Thyroid gland (tissue), 4 donors: ENCODE measurements around the gene AFAP1L2. TPM values are rescaled to one million over a fixed set of nuclear protein-coding genes. Genes with fewer than 3 reads are reported as not detected.

Experiments used
- DNase-seq, 2 donors: peaks; one replicate each; pipeline ENCODE4 v3.0.0-alpha.2; 2019
- H3K27ac ChIP-seq, 3 donors: fragments of 200-600 bp; sonication (generic); 1 replicate in 2 of 3; 2 replicates in 1 of 3; pipeline ENCODE4 v1.5.1; 2016 to 2019; ENCODE audit warnings: mild to moderate bottlenecking in 1 of 3, moderate library complexity in 1 of 3
- H3K27me3 ChIP-seq: fragments of 200-600 bp; sonication (generic); one replicate; pipeline ENCODE4 v1.5.1; 2019
- H3K36me3 ChIP-seq, 2 donors: fragments of 200-600 bp; sonication (generic); one replicate each; pipeline ENCODE4 v1.5.1; 2016 to 2019
- H3K4me1 ChIP-seq, 2 donors: fragments of 200-600 bp; sonication (generic); one replicate each; pipeline ENCODE4 v1.5.1; 2017 to 2019
- H3K4me3 ChIP-seq, 3 donors: fragments of 200-600 bp; sonication (generic); replicated peaks in 1 of 3; 1 replicate in 2 of 3; 2 replicates in 1 of 3; pipeline ENCODE4 v1.5.1; 2016; ENCODE audit warnings: mild to moderate bottlenecking in 1 of 3
- H3K9me3 ChIP-seq: fragments of 200-600 bp; sonication (generic); one replicate; pipeline ENCODE4 v1.5.1; 2017
- POLR2A ChIP-seq, 2 donors: fragments of 450-650 bp; IDR thresholded peaks; one replicate each; pipeline ENCODE4 v1.6.1; 2017; ENCODE audit warnings: antibody characterized with exemption in 2 of 2, mild to moderate bottlenecking in 2 of 2, moderate library complexity in 1 of 2
- WGBS, 2 donors: methylation state at CpG; one replicate each; pipeline ENCODE4 v1.1.5; 2017; 5-methylcytosine and 5-hydroxymethylcytosine counted together
- intact Hi-C: fragments of 100-400 bp; cut with DNase I; formaldehyde crosslinking; loops from one replicate; pipeline ENCODE4 v1.15.1; 2023
- total RNA-seq, 4 donors: library from RNA; depleted of rRNA; stranded (reverse); fragments of >200 nt; gene quantifications; one replicate each; pipeline ENCODE4 v1.2.3, GENCODE V29; 2016
- TF ChIP-seq, protein P1 (sequence below), 6 experiments: fragments of 200-600 bp in 3 of 6; fragments of 450-650 bp in 3 of 6; sonication (generic) in 3 of 6; IDR thresholded peaks; one replicate each; pipeline ENCODE4 v1.5.1; 2016 to 2019; ENCODE audit warnings: antibody characterized with exemption in 6 of 6, mild to moderate bottlenecking in 2 of 6, inconsistent platforms in 1 of 6, moderate library complexity in 1 of 6

Gene AFAP1L2
- total RNA-seq, 4 donors from 2014 or later, result 135 to 356 (median 299) TPM

- H3K27ac ChIP-seq, result peak overlapping the region; percentile 15 to 64 (median 49)
- no peaks in the 10 kb centered on the region for H3K36me3 ChIP-seq
- DNase-seq, result no peak
- peaks cover 66 to 73% of the 10 kb centered on the region in 2 donors for H3K4me1 ChIP-seq
- H3K27me3 ChIP-seq, result no peaks in the 10 kb centered on the region
- TF ChIP-seq, protein P1, sequence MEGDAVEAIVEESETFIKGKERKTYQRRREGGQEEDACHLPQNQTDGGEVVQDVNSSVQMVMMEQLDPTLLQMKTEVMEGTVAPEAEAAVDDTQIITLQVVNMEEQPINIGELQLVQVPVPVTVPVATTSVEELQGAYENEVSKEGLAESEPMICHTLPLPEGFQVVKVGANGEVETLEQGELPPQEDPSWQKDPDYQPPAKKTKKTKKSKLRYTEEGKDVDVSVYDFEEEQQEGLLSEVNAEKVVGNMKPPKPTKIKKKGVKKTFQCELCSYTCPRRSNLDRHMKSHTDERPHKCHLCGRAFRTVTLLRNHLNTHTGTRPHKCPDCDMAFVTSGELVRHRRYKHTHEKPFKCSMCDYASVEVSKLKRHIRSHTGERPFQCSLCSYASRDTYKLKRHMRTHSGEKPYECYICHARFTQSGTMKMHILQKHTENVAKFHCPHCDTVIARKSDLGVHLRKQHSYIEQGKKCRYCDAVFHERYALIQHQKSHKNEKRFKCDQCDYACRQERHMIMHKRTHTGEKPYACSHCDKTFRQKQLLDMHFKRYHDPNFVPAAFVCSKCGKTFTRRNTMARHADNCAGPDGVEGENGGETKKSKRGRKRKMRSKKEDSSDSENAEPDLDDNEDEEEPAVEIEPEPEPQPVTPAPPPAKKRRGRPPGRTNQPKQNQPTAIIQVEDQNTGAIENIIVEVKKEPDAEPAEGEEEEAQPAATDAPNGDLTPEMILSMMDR (IDR thresholded peaks at IDR 0.05), result no peak
- no peak for TF ChIP-seq POLR2A (IDR thresholded peaks at IDR 0.05)
- 43 to 59% methylated on average over 2 of the region's 2 CpGs for WGBS, 2 donors
- intact Hi-C loops, result no loop called here
- no peaks in the 10 kb centered on the region for H3K9me3 ChIP-seq
- no peak overlapping the region for H3K4me3 ChIP-seq
Observed at GRCh38 chr10:114370199-114370598, 34.1 kb downstream of the AFAP1L2 start.

GRCh38 chr10:114368057-114368391 lies 36.3 kb downstream of the AFAP1L2 start:
- TF ChIP-seq POLR2A (IDR thresholded peaks at IDR 0.05), result no peak
- TF ChIP-seq, protein P1 (IDR thresholded peaks at IDR 0.05), result no peak
- Histone ChIP-seq H3K4me1 (peaks cover 63 to 74% of the 10 kb centered on the region in 2 donors), H3K27ac (peak overlapping the region in 2 of 3 donors; percentile 63 to 75), H3K9me3 (no peaks in the 10 kb centered on the region), H3K36me3 (no peaks in the 10 kb centered on the region), H3K27me3 (no peaks in the 10 kb centered on the region), H3K4me3 (no peak overlapping the region)
- DNase-seq, result no peak
- intact Hi-C loops, result no loop called here
- 85 to 92% methylated on average over 4 of the region's 4 CpGs for WGBS, 2 donors

- peak overlapping the region in 2 of 3 donors; percentile 63 to 75 for H3K27ac ChIP-seq
- TF ChIP-seq, protein P1 (IDR thresholded peaks at IDR 0.05), result no peak
- DNase-seq, result peak in 1 of 2 donors; percentile 39
- intact Hi-C loops, result no loop called here
- no peaks in the 10 kb centered on the region for H3K27me3 ChIP-seq
- 41% methylated on average over 6 of the region's 6 CpGs for WGBS, 2 donors
- H3K9me3 ChIP-seq, result no peaks in the 10 kb centered on the region
- H3K4me1 ChIP-seq, result peaks cover 63 to 74% of the 10 kb centered on the region in 2 donors
- H3K36me3 ChIP-seq, result no peaks in the 10 kb centered on the region
- no peak overlapping the region for H3K4me3 ChIP-seq
Observed at GRCh38 chr10:114367351-114368056, 36.8 kb downstream of the AFAP1L2 start.

- Histone ChIP-seq H3K27me3 (no peaks in the 10 kb centered on the region), H3K4me3 (no peak overlapping the region), H3K36me3 (no peaks in the 10 kb centered on the region), H3K27ac (peak overlapping the region; percentile 63 to 75 (median 71)), H3K9me3 (no peaks in the 10 kb centered on the region), H3K4me1 (peaks cover 56% of the 10 kb centered on the region in 2 donors)
- DNase-seq, result peak; percentile 55 to 71
- intact Hi-C loops, result no loop called here
- 35 to 47% methylated on average over 4 of the region's 4 CpGs for WGBS, 2 donors
- TF ChIP-seq POLR2A (IDR thresholded peaks at IDR 0.05), result peak in 1 of 2 donors; percentile 16
- TF ChIP-seq, protein P1 (IDR thresholded peaks at IDR 0.05), result no peak
Observed at GRCh38 chr10:114364726-114365125, 39.6 kb downstream of the AFAP1L2 start.

DNA sequence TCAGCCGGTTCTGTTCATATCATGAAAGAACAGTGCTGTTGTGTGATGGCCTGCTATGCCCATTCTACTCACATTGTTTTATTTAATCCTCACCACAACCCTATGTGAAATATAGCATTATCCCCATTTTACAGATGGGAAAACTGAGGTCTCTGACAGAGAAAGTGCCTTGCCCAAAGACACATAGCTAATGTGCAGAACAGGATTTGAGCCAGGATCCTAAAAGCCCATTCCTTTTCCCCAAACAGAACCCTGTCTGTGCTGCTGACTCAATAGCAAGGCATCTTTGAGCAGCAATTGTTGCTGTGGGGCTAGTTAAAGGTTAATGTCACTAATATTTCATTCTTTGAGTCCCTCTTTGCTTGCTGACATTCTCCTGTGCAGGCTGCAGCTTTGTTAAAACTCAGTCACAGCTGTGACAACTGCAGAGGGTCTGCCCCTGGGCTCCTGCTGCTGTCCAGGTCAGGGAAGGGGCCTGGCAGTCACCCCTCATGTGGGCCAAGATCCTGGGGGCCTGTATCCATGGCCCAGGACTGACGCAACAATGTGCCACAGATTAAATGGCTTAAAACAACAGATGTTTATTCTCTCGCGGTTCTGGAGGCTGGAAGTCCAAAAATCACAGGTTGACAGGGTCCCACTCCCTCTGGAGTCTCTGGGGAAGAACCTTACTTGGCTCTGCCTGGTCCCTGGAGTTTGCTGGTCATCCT lies 40.4 kb downstream of the AFAP1L2 start:
- Histone ChIP-seq H3K9me3 (no peaks in the 10 kb centered on the region), H3K4me3 (no peak overlapping the region), H3K36me3 (no peaks in the 10 kb centered on the region), H3K4me1 (peaks cover 62 to 63% of the 10 kb centered on the region in 2 donors), H3K27ac (peak overlapping the region; percentile 29 to 75 (median 71)), H3K27me3 (no peaks in the 10 kb centered on the region)
- intact Hi-C loops, result no loop called here
- DNase-seq, result no peak
- TF ChIP-seq POLR2A (IDR thresholded peaks at IDR 0.05), result no peak
- TF ChIP-seq, protein P1 (IDR thresholded peaks at IDR 0.05), result no peak
- 81 to 92% methylated on average over 4 of the region's 4 CpGs for WGBS, 2 donors
